T47D (cell line): ENCODE data around the gene SMCHD1.
A peak's percentile ranks its signal among the peaks of the same experiment; 100 is the strongest.

ENCODE experiments used
- DNase-seq, 2 experiments: peaks; one replicate each; pipeline versions ENCODE4 v3.0.0 to v3.0.0-alpha.2; 2011 to 2012; ENCODE audit warnings: low read depth in 1 of 2, low spot score in 1 of 2
- JUND ChIP-seq: IDR thresholded peaks from 2 replicates; pipeline ENCODE4 v1.6.1; 2012; ENCODE audit warnings: low read depth
- in situ Hi-C: cut with HindIII; loops from 2 replicates; pipeline ENCODE4 v1.10.0; 2016; ENCODE audit warnings: low sequenced_read_pairs, low pct_unique_long_range_greater_than_20kb

Gene SMCHD1

GRCh38 chr18:2655178-2655953 lies at the start of gene SMCHD1:
Gene SMCHD1, plus strand, starts transcription at chr18:2655726. Its CDS starts 350 bp downstream, at chr18:2656076.
- TF ChIP-seq JUND: no peak
- DNase-seq: peak; percentile 33 to 80
- in situ Hi-C loops: no loop called here

- DNase-seq: no peak
- no peak for TF ChIP-seq JUND
- in situ Hi-C loops: no loop called here
Measured at GRCh38 chr18:2606335-2606734, 49.2 kb upstream of the SMCHD1 start.

GRCh38 chr18:2609604-2610003 lies 45.9 kb upstream of the SMCHD1 start:
- in situ Hi-C loops: no loop called here
- no peak for DNase-seq
- no peak for TF ChIP-seq JUND

GRCh38 chr18:2610549-2610948 lies 45.0 kb upstream of the SMCHD1 start:
- DNase-seq: no peak
- TF ChIP-seq JUND: no peak
- in situ Hi-C loops: no loop called here

- in situ Hi-C loops: no loop called here
- no peak for TF ChIP-seq JUND
- DNase-seq: no peak
Measured at GRCh38 chr18:2612996-2613395, 42.5 kb upstream of the SMCHD1 start.

GRCh38 chr18:2617401-2617998 lies 38.0 kb upstream of the SMCHD1 start:
- DNase-seq: no peak
- in situ Hi-C loops: no loop called here
- TF ChIP-seq JUND: no peak

- TF ChIP-seq JUND: no peak
- in situ Hi-C loops: no loop called here
- DNase-seq: no peak
Measured at GRCh38 chr18:2618009-2618408, 37.5 kb upstream of the SMCHD1 start.

- in situ Hi-C loops: no loop called here
- no peak for DNase-seq
- TF ChIP-seq JUND: no peak
Measured at GRCh38 chr18:2625217-2625616, 30.3 kb upstream of the SMCHD1 start.

GRCh38 chr18:2627821-2628276 lies 27.7 kb upstream of the SMCHD1 start:
- in situ Hi-C loops: no loop called here
- DNase-seq: no peak
- TF ChIP-seq JUND: no peak

- TF ChIP-seq JUND: no peak
- in situ Hi-C loops: no loop called here
- DNase-seq: no peak
Measured at GRCh38 chr18:2629003-2629402, 26.5 kb upstream of the SMCHD1 start.

- in situ Hi-C loops: no loop called here
- DNase-seq: no peak
- TF ChIP-seq JUND: no peak
Measured at GRCh38 chr18:2635586-2635985, 19.9 kb upstream of the SMCHD1 start.

- no peak for DNase-seq
- TF ChIP-seq JUND: no peak
- in situ Hi-C loops: no loop called here
Measured at GRCh38 chr18:2636126-2636631, 19.3 kb upstream of the SMCHD1 start.

GRCh38 chr18:2641638-2642037 lies 13.9 kb upstream of the SMCHD1 start:
- no peak for DNase-seq
- no peak for TF ChIP-seq JUND
- in situ Hi-C loops: no loop called here
